ENCODE data around the gene CCDC73.
A peak's percentile ranks its signal among the peaks of the same experiment; 100 is the strongest.
"Not testable (repeated sequence)": the region's sequence is repeated elsewhere in the genome, so short reads cannot be mapped to it uniquely, and the experiment has no call there.

CCDC73 gene

DNA sequence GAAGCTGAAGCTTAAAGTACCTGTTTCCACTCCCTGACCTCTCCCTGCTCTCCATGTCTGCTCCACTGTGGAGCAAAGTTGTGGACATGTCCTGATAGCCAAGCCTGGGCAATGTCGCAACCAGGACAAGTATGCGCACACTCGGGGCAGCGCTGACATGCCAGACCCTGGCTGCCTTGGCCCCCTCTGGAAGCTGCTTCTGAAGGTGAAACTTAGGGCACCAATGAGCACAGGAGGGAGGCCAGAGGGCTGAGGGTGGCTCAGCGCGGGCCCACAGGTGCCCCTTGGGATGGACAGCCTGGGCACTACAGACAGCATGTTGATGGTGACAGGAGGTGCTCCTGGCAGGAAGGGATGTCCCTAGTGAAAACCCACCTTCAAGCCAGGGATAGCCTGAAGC is 90.2 kb downstream of the CCDC73 start:
- no peak for DNase-seq

DNA sequence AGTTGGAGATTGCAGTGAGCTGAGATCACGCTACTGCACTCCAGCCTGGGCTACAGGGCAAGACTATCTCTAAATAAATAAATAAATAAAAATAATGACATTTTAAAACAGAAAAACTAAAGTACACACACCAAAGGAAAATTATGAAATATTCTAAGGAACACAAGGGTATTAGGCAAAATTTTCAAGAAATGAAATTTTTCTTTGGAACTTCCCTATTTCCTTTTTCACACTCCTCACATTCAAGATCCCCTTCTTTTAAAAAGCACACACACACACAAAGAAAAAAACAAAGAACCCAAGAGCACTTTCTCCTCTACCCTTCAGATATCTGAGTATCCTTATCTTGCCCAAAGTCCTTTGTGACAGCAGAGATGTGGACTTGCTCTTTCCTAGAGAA is 92.8 kb downstream of the CCDC73 start:
- no peak for DNase-seq

DNA sequence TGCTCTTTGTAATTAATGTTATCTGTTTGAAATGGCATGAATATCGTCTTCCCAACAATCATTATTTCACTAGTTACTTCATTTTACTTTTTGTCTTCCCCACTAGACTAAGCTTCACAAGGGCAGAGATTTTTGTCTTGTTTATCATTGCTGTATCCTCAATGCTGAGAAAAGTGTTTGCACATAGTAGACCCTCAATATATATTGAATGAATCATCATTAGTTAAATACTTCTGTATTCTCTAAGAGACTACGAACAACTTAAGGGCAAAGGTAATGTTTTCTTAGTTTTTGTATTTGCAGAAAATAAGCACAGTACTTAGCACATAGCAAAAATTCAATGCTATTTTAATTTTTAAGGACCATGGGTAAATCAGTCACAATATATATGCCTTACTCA is 95.9 kb downstream of the CCDC73 start:
- no peak for DNase-seq

DNA sequence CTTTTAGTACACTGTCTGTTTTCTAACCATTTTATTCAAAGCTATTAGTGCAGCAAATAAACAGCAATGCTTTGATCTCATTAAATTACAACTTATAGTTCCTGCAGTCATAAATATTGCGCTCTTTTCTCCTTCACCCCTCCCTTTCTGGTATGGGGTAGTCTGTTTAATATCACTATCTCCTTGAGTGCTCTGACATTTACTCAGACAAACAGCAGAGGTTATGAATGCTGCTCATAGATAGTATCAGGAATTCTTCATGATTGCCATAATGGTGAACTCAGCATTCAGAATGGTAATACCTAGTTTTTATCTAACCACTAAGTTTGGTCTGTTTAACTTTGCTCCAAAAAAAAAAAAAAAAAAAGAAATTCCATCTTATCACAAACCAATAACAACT is 123.4 kb downstream of the CCDC73 start:
- DNase-seq = no peak

DNA sequence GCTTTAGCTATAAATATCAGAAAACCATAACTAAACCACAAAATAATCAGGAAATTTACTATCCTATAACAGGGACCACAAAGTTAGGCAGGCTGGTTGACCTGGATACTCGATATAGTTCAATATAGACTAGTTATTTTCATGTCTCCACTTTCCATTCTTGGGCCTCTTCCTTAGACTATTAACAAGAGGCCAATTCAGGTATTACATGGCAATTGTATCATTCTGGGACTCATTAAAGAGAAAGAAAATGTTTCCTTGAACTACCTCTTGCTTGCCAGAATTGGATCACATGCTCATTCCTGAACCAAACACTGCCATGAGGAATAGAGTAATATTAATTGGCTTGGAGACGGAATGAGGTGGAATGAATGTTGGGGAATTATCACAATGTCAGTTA is 134.8 kb downstream of the CCDC73 start:
- DNase-seq = no peak

GRCh38 chr11:32658639-32659406 is 135.6 kb downstream of the CCDC73 start:
- no peak for DNase-seq

DNA sequence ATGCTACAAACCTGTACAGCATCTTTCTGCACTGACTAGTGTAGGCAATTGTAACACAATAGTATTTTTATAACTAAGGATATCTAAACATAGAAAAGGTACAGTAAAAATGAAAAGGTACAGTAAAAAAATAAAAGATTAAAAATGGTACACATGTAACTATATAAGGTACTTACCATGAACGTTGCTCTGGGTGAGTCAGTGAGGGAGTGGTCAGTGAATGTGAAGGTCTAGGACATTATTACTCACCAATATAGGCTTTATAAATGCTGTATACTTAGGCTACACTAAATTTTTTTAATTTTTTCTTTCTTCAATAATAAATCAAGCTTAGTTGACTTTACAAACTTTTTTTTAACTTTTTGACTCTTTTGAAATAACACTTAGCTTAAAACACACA is 150.9 kb downstream of the CCDC73 start:
- DNase-seq = no peak

GRCh38 chr11:32641361-32641760 is 153.1 kb downstream of the CCDC73 start:
- no peak for DNase-seq

- DNase-seq = no peak
These were observed 158.6 kb downstream of the CCDC73 start for GRCh38 chr11:32635819-32636218.

DNA sequence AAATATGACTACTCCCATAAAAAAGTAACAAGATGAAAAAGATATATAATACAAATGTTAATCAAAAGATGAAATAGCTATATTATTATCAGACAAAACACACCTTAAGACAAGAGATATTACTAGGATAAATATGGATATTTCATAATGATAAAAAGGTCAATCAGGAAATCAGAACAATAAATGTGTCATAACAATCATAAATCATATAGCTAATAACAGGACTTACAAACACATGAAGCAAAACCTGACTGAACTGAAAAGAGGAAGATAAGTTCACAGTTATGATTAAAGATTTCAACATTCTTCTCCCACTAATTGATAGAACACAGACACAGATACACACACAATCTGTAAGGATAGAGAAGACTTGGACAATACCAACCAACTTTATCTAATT is 163.6 kb downstream of the CCDC73 start:
- DNase-seq = no peak

DNA sequence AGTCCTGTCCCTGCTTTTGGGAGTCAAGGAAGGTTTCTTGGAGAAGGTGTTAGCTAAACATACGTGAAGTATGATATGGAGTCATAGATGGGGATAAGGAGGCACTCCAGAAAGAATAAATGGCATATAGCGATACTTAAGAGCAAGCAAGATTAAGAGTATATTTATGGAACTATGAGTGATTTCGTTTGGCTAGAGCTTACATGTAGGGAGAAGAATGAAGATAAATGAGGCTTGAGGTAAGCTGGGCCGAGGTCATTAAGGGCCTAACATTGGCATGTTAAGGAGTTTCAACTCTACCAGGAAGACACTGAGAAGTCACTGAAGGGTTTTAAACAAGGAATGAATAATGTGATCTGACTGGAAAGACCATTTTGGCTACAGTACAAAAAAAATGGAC is 177.6 kb downstream of the CCDC73 start:
- no peak for DNase-seq

DNA sequence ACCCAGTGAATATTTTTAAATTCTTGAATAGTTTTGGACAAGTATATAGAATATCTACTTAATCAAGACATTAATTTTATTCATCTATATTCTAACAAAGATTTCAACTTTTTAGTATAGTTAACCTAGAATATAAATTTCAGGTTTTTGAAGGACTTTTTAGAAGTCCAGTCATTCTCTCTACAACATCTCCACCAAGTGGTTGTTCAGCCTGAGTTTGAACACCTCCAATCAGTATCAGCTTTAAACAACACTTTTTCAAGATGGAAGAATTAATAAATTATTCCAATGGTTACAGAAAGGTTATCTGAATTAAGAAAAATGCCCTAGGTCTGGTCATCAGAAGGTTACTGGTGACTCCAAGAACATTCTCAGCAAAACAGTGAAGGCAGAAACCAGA is 179.0 kb downstream of the CCDC73 start:
- no peak for DNase-seq

GRCh38 chr11:32613500-32614151 is 180.8 kb downstream of the CCDC73 start:
- DNase-seq = no peak

GRCh38 chr11:32610797-32611352 is 183.6 kb downstream of the CCDC73 start:
- no peak for DNase-seq

DNA sequence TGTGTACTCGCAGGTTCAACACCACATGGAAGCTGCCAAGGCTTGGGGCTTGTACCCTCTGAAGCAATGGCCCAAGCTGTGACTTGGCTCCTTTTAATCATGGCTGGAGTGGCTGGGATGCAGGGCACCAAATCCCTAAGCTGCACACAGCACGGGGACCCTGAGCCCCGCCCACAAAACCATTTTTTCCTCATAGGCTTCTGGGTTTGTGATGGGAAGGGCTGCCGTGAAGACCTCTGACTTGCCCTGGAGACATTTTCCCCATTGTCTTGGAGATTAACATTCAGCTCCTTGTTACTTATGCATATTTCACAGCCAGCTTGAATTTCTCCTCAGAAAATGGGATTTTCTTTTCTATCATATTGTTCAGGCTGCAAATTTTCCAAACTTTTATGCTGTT is 185.6 kb downstream of the CCDC73 start:
- DNase-seq = not testable (repeated sequence)

DNA sequence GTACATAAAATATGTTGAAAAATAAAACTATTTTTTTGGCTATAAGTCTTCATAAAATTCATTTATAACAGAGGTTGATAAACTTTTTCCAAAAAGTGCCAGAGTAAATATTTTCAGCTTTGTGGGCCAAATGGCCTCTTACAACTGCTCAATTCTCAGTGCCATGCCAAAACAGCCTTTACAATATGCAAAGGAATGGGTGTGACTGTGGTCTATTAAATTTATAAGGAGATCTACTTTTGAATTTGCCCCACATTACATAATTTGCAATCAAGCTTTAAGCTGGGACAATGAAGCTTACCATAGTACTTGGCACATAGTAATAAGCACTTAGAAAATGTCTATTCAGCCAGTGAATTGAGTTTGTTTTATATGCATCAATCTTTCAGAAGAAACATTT is 188.2 kb downstream of the CCDC73 start:
- no peak for DNase-seq

GRCh38 chr11:32602657-32603415 is 191.6 kb downstream of the CCDC73 start:
- no peak for DNase-seq

DNA sequence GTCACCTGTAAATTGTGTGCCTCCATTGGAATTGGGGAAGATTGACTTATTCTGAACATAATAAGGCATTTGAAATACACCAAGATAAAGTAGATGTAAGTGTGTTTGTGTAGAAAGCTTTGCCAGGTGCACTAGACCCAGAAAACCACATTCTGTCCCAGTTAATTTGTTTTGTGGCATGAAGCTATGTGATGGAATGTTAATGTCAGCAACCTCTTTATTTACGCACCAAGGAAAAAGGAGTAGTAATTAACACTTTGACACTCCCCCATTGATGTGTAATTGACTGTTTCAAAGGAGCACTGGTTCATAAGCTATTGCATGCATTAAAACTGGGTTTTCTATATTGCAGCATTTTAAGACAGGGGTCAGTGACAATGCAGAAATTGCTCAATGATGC is 196.5 kb downstream of the CCDC73 start:
- DNase-seq = no peak

GRCh38 chr11:32596114-32596513 is 198.3 kb downstream of the CCDC73 start:
- DNase-seq = peak in 1 of 2 experiments; percentile 19

GRCh38 chr11:32594272-32594671 is 200.2 kb downstream of the CCDC73 start:
- no peak for DNase-seq

GRCh38 chr11:32586576-32587190 is 207.8 kb downstream of the CCDC73 start:
- no peak for DNase-seq

DNA sequence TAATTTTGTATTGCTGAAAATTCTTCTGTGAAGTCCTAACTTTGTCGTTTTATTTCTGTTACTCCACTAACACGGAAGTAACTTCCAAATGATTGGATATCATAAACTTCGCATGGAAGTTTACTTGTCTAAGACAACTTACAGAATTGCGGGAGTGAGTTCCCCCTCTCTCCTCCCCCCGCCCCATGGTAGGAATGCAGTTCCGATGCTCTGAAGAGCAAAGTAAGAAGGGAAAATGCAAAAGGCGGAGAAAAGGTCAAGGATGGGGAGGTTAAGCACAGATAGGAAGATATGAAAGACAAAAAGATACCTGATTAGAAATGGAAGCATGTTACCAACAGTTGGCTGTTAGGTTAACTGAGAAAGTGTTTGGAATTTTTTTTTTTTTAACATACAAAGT is 209.5 kb downstream of the CCDC73 start:
- DNase-seq = no peak

Measured in stimulated activated CD4-positive, alpha-beta T cell treated with anti-CD3 and anti-CD28 coated beads, Interleukin-4, amount 100 ng/mL, for 4 hours (primary cell).